GM19328 (cell line): ENCODE results near the gene DNAH2.
"Not testable (repeated sequence)": the region's sequence is repeated elsewhere in the genome, so short reads cannot be mapped to it uniquely, and the experiment has no call there.

Source experiments
- ATAC-seq: cut with Tn5 transposase; IDR thresholded peaks from one replicate; pipeline ENCODE4 v1.9.1; 2021; ENCODE audit warnings: mild to moderate bottlenecking, moderate library complexity; ENCODE audit not compliant: unreplicated experiment

Gene DNAH2

GRCh38 chr17:7774055-7774521, 56.5 kb downstream of the DNAH2 start:
- no peak for ATAC-seq

- ATAC-seq, result no peak
Observed at GRCh38 chr17:7775051-7775450, 57.5 kb downstream of the DNAH2 start.

GRCh38 chr17:7777017-7777416, 59.5 kb downstream of the DNAH2 start:
- ATAC-seq, result no peak

- no peak for ATAC-seq
Observed at GRCh38 chr17:7780736-7781135, 63.2 kb downstream of the DNAH2 start.

GRCh38 chr17:7781429-7781828, 63.9 kb downstream of the DNAH2 start:
- ATAC-seq, result no peak

- no peak for ATAC-seq
Observed at GRCh38 chr17:7782240-7782639, 64.7 kb downstream of the DNAH2 start.

GRCh38 chr17:7786866-7787265, 69.3 kb downstream of the DNAH2 start:
- no peak for ATAC-seq

GRCh38 chr17:7789131-7789530, 71.6 kb downstream of the DNAH2 start:
- no peak for ATAC-seq

GRCh38 chr17:7790150-7790549, 72.6 kb downstream of the DNAH2 start:
- no peak for ATAC-seq

GRCh38 chr17:7792611-7793010, 75.1 kb downstream of the DNAH2 start:
- ATAC-seq, result no peak

- no peak for ATAC-seq
Observed at GRCh38 chr17:7794075-7794663, 76.6 kb downstream of the DNAH2 start.

GRCh38 chr17:7797976-7798375, 80.4 kb downstream of the DNAH2 start:
- ATAC-seq, result no peak

- ATAC-seq, result no peak
Observed at GRCh38 chr17:7798839-7799238, 81.3 kb downstream of the DNAH2 start.

GRCh38 chr17:7803981-7804380, 86.4 kb downstream of the DNAH2 start:
- ATAC-seq, result no peak

- no peak for ATAC-seq
Observed at GRCh38 chr17:7806587-7806986, 89.0 kb downstream of the DNAH2 start.

GRCh38 chr17:7807206-7807605, 89.7 kb downstream of the DNAH2 start:
- ATAC-seq, result no peak

- no peak for ATAC-seq
Observed at GRCh38 chr17:7809086-7809790, 91.7 kb downstream of the DNAH2 start.

- not testable (repeated sequence) for ATAC-seq
Observed at GRCh38 chr17:7809791-7810343, 92.3 kb downstream of the DNAH2 start.

- ATAC-seq, result no peak
Observed at GRCh38 chr17:7811251-7811650, 93.7 kb downstream of the DNAH2 start.

- ATAC-seq, result no peak
Observed at GRCh38 chr17:7814969-7815368, 97.4 kb downstream of the DNAH2 start.

GRCh38 chr17:7816926-7817642, 99.5 kb downstream of the DNAH2 start:
- no peak for ATAC-seq

- ATAC-seq, result no peak
Observed at GRCh38 chr17:7817643-7817964, 100.1 kb downstream of the DNAH2 start.
